Stimulated activated CD8-positive, alpha-beta memory T cell treated with anti-CD3 and anti-CD28 coated beads, Interleukin-15, amount 100 ng/mL, for 24 hours (primary cell): ENCODE data around the gene ADM5.

Experiments
- DNase-seq: peaks from one replicate; pipeline ENCODE4 v3.0.0-alpha.2; 2020; ENCODE audit warnings: low read depth

ADM5 gene

GRCh38 chr19:49658566-49659442, 30.6 kb upstream of the ADM5 start:
- DNase-seq: no peak

- no peak for DNase-seq
These were observed 28.9 kb upstream of the ADM5 start for GRCh38 chr19:49660338-49660961.

- no peak for DNase-seq
These were observed 27.4 kb upstream of the ADM5 start for GRCh38 chr19:49662011-49662410.

GRCh38 chr19:49663224-49663623, 26.2 kb upstream of the ADM5 start:
- DNase-seq: no peak

GRCh38 chr19:49664171-49665035, 25.0 kb upstream of the ADM5 start:
- DNase-seq: peak; percentile 90

GRCh38 chr19:49665036-49665350, 24.4 kb upstream of the ADM5 start:
- no peak for DNase-seq

GRCh38 chr19:49665351-49666119, 23.9 kb upstream of the ADM5 start, which contains the start of the genes BCL2L12 and IRF3:
BCL2L12 (plus strand) TSS chr19:49665933; CDS start chr19:49666693, 760 bp downstream.
IRF3 (minus strand) TSS chr19:49665857; CDS start chr19:49664838, 1,019 bp downstream.
- peak; percentile 96 for DNase-seq

- DNase-seq: no peak
These were observed 23.3 kb upstream of the ADM5 start for GRCh38 chr19:49666120-49666444.

- DNase-seq: no peak
These were observed 21.9 kb upstream of the ADM5 start for GRCh38 chr19:49667473-49667872.

GRCh38 chr19:49669516-49669915, 19.9 kb upstream of the ADM5 start:
- no peak for DNase-seq

- peak; percentile 62 for DNase-seq
These were observed 17.1 kb upstream of the ADM5 start for GRCh38 chr19:49672131-49672919.

GRCh38 chr19:49676136-49676783, 13.1 kb upstream of the ADM5 start:
- DNase-seq: no peak

- peak; percentile 86 for DNase-seq
These were observed 12.6 kb upstream of the ADM5 start for GRCh38 chr19:49676784-49677230.

GRCh38 chr19:49677231-49677900, 12.0 kb upstream of the ADM5 start, which contains the start of gene PRMT1:
PRMT1 (plus strand) TSS chr19:49677271; CDS start chr19:49677281, 10 bp downstream.
- peak; percentile 37 for DNase-seq

- peak; percentile 46 for DNase-seq
These were observed 11.3 kb upstream of the ADM5 start for GRCh38 chr19:49677901-49678674.

GRCh38 chr19:49678985-49679770, 10.2 kb upstream of the ADM5 start:
- DNase-seq: no peak

- no peak for DNase-seq
These were observed 9.5 kb upstream of the ADM5 start for GRCh38 chr19:49679771-49680413.
